Left cardiac atrium (tissue), 4 donors: Measurements from ENCODE around the gene TNFAIP8L3. TPM values are rescaled to one million over a fixed set of nuclear protein-coding genes. Genes with fewer than 3 reads are reported as not detected.

Experiments
- ATAC-seq, 2 donors: fragments of 200-7000 bp; cut with Tn5 transposase; one replicate each; pipeline ENCODE4 v1.9.1; 2020; ENCODE audit warnings: mild to moderate bottlenecking in 2 of 2, moderate library complexity in 2 of 2
- DNase-seq: peaks from one replicate; pipeline ENCODE4 v3.0.0-alpha.2; 2020
- intact Hi-C, 2 donors: fragments of 100-400 bp; cut with DNase I; formaldehyde crosslinking; loops; one replicate each; pipeline versions ENCODE4 v1.14.1 to v1.15.1; 2022 to 2023
- total RNA-seq, 2 donors: library from RNA; stranded (reverse); fragmentation: NEBNext Ultra II Directional; extraction: Animal tissue kit (Norgen Biotek cat#: 25700); gene quantifications; one replicate each; pipeline ENCODE4 v1.2.1, GENCODE V29; 2021
- donor health status: DM: no; HTN: yes; CAD: no.
- donor health status: DM: no; HTN: yes; CAD: no; lungs with severe emphysema.
- donor health status: DM: yes; HTN: yes; CAD: no.
- donor health status: Dilated cardiomyopathy.

The TNFAIP8L3 gene
- total RNA-seq, 2 donors from 2014 or later: 3.5 to 7.0 TPM

- intact Hi-C loops: no loop called here
- no peak for DNase-seq
- peak in 1 of 2 donors; percentile 12 for ATAC-seq
Measured at GRCh38 chr15:51121631-51122225, 27.0 kb upstream of the TNFAIP8L3 start.

GRCh38 chr15:51121118-51121517 is 26.4 kb upstream of the TNFAIP8L3 start:
- intact Hi-C loops: no loop called here
- ATAC-seq (peak; percentile 34 to 100), DNase-seq (peak; percentile 46)

GRCh38 chr15:51119120-51119519 is 24.4 kb upstream of the TNFAIP8L3 start:
- intact Hi-C loops: no loop called here
- ATAC-seq: no peak
- no peak for DNase-seq

- intact Hi-C loops: no loop called here
- DNase-seq: no peak
- no peak for ATAC-seq
Measured at GRCh38 chr15:51117270-51117669, 22.6 kb upstream of the TNFAIP8L3 start.

- intact Hi-C loops: no loop called here
- no peak for DNase-seq
- ATAC-seq: no peak
Measured at GRCh38 chr15:51114437-51115119, 19.9 kb upstream of the TNFAIP8L3 start.

- ATAC-seq: no peak
- intact Hi-C loops: no loop called here
- no peak for DNase-seq
Measured at GRCh38 chr15:51112078-51112477, 17.4 kb upstream of the TNFAIP8L3 start.

- intact Hi-C loops: no loop called here
- no peak for DNase-seq
- no peak for ATAC-seq
Measured at GRCh38 chr15:51111061-51111460, 16.4 kb upstream of the TNFAIP8L3 start.

- no peak for DNase-seq
- intact Hi-C loops: no loop called here
- ATAC-seq: no peak
Measured at GRCh38 chr15:51110171-51110570, 15.5 kb upstream of the TNFAIP8L3 start.

- intact Hi-C loops: no loop called here
- DNase-seq (no peak), ATAC-seq (peak; percentile 38 to 71)
Measured at GRCh38 chr15:51108933-51109550, 14.3 kb upstream of the TNFAIP8L3 start.

GRCh38 chr15:51107612-51108011 is 12.9 kb upstream of the TNFAIP8L3 start:
- ATAC-seq (no peak), DNase-seq (no peak)
- intact Hi-C loops: no loop called here

- intact Hi-C loops: no loop called here
- no peak for DNase-seq
- no peak for ATAC-seq
Measured at GRCh38 chr15:51106481-51106880, 11.8 kb upstream of the TNFAIP8L3 start.

- intact Hi-C loops: no loop called here
- DNase-seq (no peak), ATAC-seq (no peak)
Measured at GRCh38 chr15:51105430-51106016, 10.8 kb upstream of the TNFAIP8L3 start.

- intact Hi-C loops: no loop called here
- DNase-seq (peak; percentile 67), ATAC-seq (peak; percentile 67 to 82)
Measured at GRCh38 chr15:51104512-51104911, 9.8 kb upstream of the TNFAIP8L3 start.

- DNase-seq (no peak), ATAC-seq (peak in 1 of 2 donors; percentile 82)
- intact Hi-C loops: no loop called here
Measured at GRCh38 chr15:51103330-51103729, 8.6 kb upstream of the TNFAIP8L3 start.

- DNase-seq: no peak
- ATAC-seq: no peak
- intact Hi-C loops: no loop called here
Measured at GRCh38 chr15:51100785-51101489, 6.2 kb upstream of the TNFAIP8L3 start.

GRCh38 chr15:51099185-51099584 is 4.5 kb upstream of the TNFAIP8L3 start:
- no peak for ATAC-seq
- no peak for DNase-seq
- intact Hi-C loops: loop anchor here in 1 of 2 donors (10.0 kb wide), 1 partner anchor 154 kb away; no protein-coding TSS in a partner anchor

- ATAC-seq (no peak), DNase-seq (no peak)
- intact Hi-C loops: loop anchor here in 1 of 2 donors (10.0 kb wide), 1 partner anchor 153 kb away; no protein-coding TSS in a partner anchor
Measured at GRCh38 chr15:51098331-51098619, 3.6 kb upstream of the TNFAIP8L3 start.

GRCh38 chr15:51097553-51098330 is 3.0 kb upstream of the TNFAIP8L3 start:
- ATAC-seq: peak in 1 of 2 donors; percentile 74
- intact Hi-C loops: loop anchor here in 1 of 2 donors (10.0 kb wide), 1 partner anchor 153 kb away; no protein-coding TSS in a partner anchor
- no peak for DNase-seq

GRCh38 chr15:51096976-51097375 is 2.3 kb upstream of the TNFAIP8L3 start:
- intact Hi-C loops: loop anchor here in 1 of 2 donors (10.0 kb wide), 1 partner anchor 152 kb away; no protein-coding TSS in a partner anchor

More at GRCh38 chr15:51096976-51097375, 2.3 kb upstream of the TNFAIP8L3 start:
- no peak for DNase-seq
- ATAC-seq: no peak
